Measurements from ENCODE around the gene ZNF281. TPM values are rescaled to one million over a fixed set of nuclear protein-coding genes. Genes with fewer than 3 reads are reported as not detected.

Gene ZNF281
- total RNA-seq, 4 donors from 2014 or later: 15.3 to 24.7 (median 18.5) TPM

- TF ChIP-seq POLR2A (IDR thresholded peaks at IDR 0.05) (no peak), CTCF (IDR thresholded peaks at IDR 0.05) (no peak)
- H3K36me3 ChIP-seq: no peaks in the 10 kb centered on the region
- intact Hi-C loops (cut with DNase I; ENCODE audit: low total_unique reads): no loop called here
- no peaks in the 10 kb centered on the region for H3K4me1 ChIP-seq
- no peaks in the 10 kb centered on the region for H3K9me3 ChIP-seq
- DNase-seq: no peak
- no peak overlapping the region for H3K27ac ChIP-seq
- no peaks in the 10 kb centered on the region for H3K27me3 ChIP-seq
- no peak overlapping the region for H3K4me3 ChIP-seq
Measured at GRCh38 chr1:200437088-200437487, 27.3 kb upstream of the ZNF281 start.

DNA sequence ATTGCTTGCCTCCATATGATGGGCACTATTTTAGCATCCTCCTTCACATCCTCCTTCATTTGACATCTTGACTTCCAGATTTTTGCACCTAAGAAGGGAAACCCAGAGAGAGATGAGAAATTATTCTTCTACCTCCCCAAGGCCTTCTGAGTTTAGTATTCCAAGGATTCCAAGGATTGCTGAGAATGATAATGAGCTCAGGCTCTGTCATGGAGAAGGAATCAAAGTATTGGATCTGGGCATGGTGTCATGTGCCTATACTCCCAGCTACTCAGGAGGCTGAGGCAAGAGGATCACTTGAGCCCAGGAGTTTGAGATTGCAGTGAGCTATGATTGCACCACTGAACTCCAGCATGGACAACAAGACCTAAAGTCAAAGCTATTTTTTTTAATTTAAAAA, 26.6 kb upstream of the ZNF281 start:
- intact Hi-C loops (cut with DNase I; ENCODE audit: low total_unique reads): no loop called here
- H3K36me3 ChIP-seq: no peaks in the 10 kb centered on the region
- H3K9me3 ChIP-seq: no peaks in the 10 kb centered on the region
- no peaks in the 10 kb centered on the region for H3K4me1 ChIP-seq
- H3K27ac ChIP-seq: no peak overlapping the region
- H3K4me3 ChIP-seq: no peak overlapping the region
- no peaks in the 10 kb centered on the region for H3K27me3 ChIP-seq
- DNase-seq: no peak
- TF ChIP-seq CTCF (IDR thresholded peaks at IDR 0.05): no peak
- no peak for TF ChIP-seq POLR2A (IDR thresholded peaks at IDR 0.05)

DNA sequence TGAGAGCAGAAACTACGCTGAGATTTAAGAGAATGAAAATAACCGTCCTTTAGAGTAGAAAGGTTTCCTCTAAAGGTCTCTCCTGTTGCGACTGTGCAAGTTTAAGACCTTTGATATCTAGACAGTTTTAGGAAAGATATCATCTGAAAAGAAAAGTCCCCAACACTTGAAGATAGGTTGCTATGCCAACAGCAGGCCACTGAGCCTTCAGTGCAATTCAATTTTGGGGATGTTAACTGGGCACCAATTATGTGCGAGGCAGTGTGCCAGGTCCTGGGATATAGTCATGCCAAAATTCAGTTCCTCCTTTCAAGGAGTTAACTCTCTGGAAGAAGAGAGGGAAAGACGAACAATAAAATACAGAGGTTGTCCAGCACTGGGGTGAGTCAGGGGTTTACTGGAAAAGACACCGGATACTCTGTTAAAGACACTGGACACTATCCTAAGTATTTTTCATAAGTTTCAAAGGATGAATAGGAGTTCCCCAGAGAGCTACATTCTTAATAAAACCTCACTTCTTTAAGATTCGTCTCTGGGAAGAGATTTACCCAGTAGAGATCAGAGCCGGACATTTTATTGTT, 25.5 kb upstream of the ZNF281 start:
- intact Hi-C loops (cut with DNase I; ENCODE audit: low total_unique reads): no loop called here
- no peak overlapping the region for H3K27ac ChIP-seq
- H3K4me1 ChIP-seq: no peaks in the 10 kb centered on the region
- no peaks in the 10 kb centered on the region for H3K27me3 ChIP-seq
- no peak for TF ChIP-seq POLR2A (IDR thresholded peaks at IDR 0.05)
- TF ChIP-seq CTCF (IDR thresholded peaks at IDR 0.05): no peak
- no peaks in the 10 kb centered on the region for H3K36me3 ChIP-seq
- H3K9me3 ChIP-seq: no peaks in the 10 kb centered on the region
- no peak overlapping the region for H3K4me3 ChIP-seq
- DNase-seq: no peak

GRCh38 chr1:200433586-200433985, 23.8 kb upstream of the ZNF281 start:
- intact Hi-C loops (cut with DNase I; ENCODE audit: low total_unique reads): no loop called here
- Histone ChIP-seq H3K4me1 (no peaks in the 10 kb centered on the region), H3K27ac (no peak overlapping the region), H3K4me3 (no peak overlapping the region), H3K9me3 (no peaks in the 10 kb centered on the region), H3K36me3 (no peaks in the 10 kb centered on the region), H3K27me3 (no peaks in the 10 kb centered on the region)
- DNase-seq: no peak
- TF ChIP-seq POLR2A (IDR thresholded peaks at IDR 0.05): no peak
- TF ChIP-seq CTCF (IDR thresholded peaks at IDR 0.05): no peak

- no peak overlapping the region for H3K4me3 ChIP-seq
- H3K27me3 ChIP-seq: no peaks in the 10 kb centered on the region
- no peaks in the 10 kb centered on the region for H3K36me3 ChIP-seq
- intact Hi-C loops (cut with DNase I; ENCODE audit: low total_unique reads): no loop called here
- TF ChIP-seq POLR2A (IDR thresholded peaks at IDR 0.05): no peak
- TF ChIP-seq CTCF (IDR thresholded peaks at IDR 0.05): no peak
- H3K27ac ChIP-seq: no peak overlapping the region
- H3K9me3 ChIP-seq: no peaks in the 10 kb centered on the region
- H3K4me1 ChIP-seq: no peaks in the 10 kb centered on the region
- DNase-seq: no peak
Measured at GRCh38 chr1:200432586-200432985, 22.8 kb upstream of the ZNF281 start.

Measured in uterus (tissue), 4 donors.